ES-I3 (cell line): ENCODE measurements around the gene RPS21.

ENCODE experiments used
- H3K36me3 ChIP-seq: 2 replicates; pipeline ENCODE4 v1.6.1; 2013; ENCODE audit warnings: mild to moderate bottlenecking, low read length, control low read depth, moderate library complexity; ENCODE audit not compliant: insufficient read depth
- H3K4me1 ChIP-seq: 2 replicates; pipeline ENCODE4 v1.6.1; 2013; ENCODE audit warnings: mild to moderate bottlenecking, control low read depth, low read length; ENCODE audit not compliant: insufficient read depth
- H3K9ac ChIP-seq: 2 replicates; pipeline ENCODE4 v1.6.1; 2013; ENCODE audit warnings: low read depth, mild to moderate bottlenecking, low read length, moderate library complexity
- H3K9me3 ChIP-seq: 2 replicates; pipeline ENCODE4 v1.6.1; 2013; ENCODE audit warnings: mild to moderate bottlenecking, low read length, moderate library complexity; ENCODE audit not compliant: control insufficient read depth, insufficient read depth

RPS21 gene

GRCh38 chr20:62386383-62387218 lies at the start of gene RPS21:
RPS21 (plus strand) TSS chr20:62387103; CDS start chr20:62387339, 236 bp downstream.
- Histone ChIP-seq H3K9me3 (no peaks in the 10 kb centered on the region), H3K4me1 (no peaks in the 10 kb centered on the region), H3K9ac (peak within 1 kb of the TSS; percentile 95), H3K36me3 (peaks cover 14% of the 10 kb centered on the region)

GRCh38 chr20:62337558-62338293 lies 49.2 kb upstream of the RPS21 start:
- H3K4me1 ChIP-seq = no peaks in the 10 kb centered on the region
- H3K9me3 ChIP-seq = no peaks in the 10 kb centered on the region
- H3K36me3 ChIP-seq = peaks cover 40% of the 10 kb centered on the region
- H3K9ac ChIP-seq = no peak overlapping the region

DNA sequence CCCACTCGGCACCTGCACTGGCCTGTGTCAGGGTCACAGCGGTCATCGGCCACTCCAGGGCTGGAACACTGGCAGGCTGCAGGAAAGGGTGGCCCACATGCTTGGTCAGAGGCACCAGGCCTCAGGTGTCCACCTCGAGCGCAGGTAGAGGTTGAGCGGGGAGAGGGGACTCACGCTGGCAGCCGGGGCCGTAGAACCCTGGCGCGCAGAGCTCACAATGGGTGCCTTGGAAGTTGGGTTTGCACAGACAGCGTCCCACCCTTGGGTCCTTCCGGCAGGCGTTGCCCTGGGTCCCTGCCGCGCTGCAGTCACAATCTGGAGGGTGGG lies 48.6 kb upstream of the RPS21 start:
- no peaks in the 10 kb centered on the region for H3K4me1 ChIP-seq
- peaks cover 37% of the 10 kb centered on the region for H3K36me3 ChIP-seq
- no peak overlapping the region for H3K9ac ChIP-seq
- H3K9me3 ChIP-seq = no peaks in the 10 kb centered on the region

- no peaks in the 10 kb centered on the region for H3K9me3 ChIP-seq
- H3K36me3 ChIP-seq = peaks cover 42% of the 10 kb centered on the region
- no peak overlapping the region for H3K9ac ChIP-seq
- H3K4me1 ChIP-seq = no peaks in the 10 kb centered on the region
Observed at GRCh38 chr20:62339647-62340062, 47.2 kb upstream of the RPS21 start.

DNA sequence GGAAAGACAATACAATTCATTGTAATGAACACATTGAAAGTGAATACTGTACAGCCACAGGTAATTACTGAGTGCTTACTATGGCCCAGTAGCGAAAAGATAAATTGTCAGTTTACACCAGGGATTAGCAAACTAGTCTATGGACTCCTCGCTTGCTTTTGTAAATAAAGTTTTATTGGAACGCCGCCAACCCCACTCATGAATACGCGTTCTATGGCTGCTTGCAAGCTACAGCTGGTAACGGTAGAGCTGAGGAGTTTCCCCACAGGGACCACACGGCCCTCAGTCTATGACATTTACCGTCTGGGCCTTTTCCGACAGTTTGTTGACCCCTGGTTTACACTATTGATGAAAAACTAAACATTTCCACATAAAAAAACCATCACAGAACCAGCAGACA lies 44.0 kb upstream of the RPS21 start:
- Histone ChIP-seq H3K36me3 (peaks cover 53% of the 10 kb centered on the region), H3K9ac (no peak overlapping the region), H3K9me3 (no peaks in the 10 kb centered on the region), H3K4me1 (no peaks in the 10 kb centered on the region)

DNA sequence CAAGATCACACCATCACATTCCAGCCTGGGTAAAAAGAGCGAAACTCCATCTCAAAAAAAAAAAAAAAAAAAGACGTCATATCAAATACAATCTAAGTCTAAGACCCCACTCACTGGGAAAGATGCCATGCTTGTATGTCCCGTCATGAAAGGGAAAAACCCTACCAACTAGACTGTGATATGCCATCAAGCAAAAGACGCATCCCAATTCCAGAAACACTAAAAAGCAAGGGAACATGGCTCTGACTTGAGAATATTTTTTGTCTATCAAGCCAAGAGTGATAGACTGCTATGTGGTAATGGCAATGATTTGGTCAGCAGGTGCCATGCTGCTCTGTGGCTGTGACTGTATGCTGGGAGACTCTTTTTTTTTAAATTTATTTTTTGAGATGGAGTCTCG lies 42.8 kb upstream of the RPS21 start:
- H3K9ac ChIP-seq = no peak overlapping the region
- peaks cover 53% of the 10 kb centered on the region for H3K36me3 ChIP-seq
- 0 out of 2 replicates have a peak, but pooled peaks cover under 1% of the 10 kb centered on the region for H3K9me3 ChIP-seq
- H3K4me1 ChIP-seq = no peaks in the 10 kb centered on the region

DNA sequence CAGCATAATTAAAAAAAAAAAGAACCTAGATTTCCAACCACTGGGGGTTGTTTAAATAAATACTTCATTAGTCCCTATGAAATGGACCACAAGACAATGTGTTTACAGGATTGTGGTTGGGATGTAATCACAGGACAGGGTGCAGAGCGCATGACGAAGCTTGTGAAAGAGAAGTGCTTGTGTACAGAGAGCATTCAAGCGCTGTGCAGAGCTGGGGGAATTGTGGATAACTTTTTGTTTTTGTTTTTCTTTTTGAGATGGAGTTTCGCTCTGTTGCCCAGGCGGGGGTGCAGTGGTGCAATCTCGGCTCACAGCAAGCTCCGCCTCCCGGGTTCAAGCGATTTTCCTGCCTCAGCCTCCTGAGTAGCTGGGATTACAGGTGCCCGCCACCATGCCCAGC lies 42.1 kb upstream of the RPS21 start:
- Histone ChIP-seq H3K9ac (no peak overlapping the region), H3K4me1 (no peaks in the 10 kb centered on the region), H3K9me3 (peaks cover 4% of the 10 kb centered on the region; the same call in 1 of the 2 replicates), H3K36me3 (peaks cover 52% of the 10 kb centered on the region)

DNA sequence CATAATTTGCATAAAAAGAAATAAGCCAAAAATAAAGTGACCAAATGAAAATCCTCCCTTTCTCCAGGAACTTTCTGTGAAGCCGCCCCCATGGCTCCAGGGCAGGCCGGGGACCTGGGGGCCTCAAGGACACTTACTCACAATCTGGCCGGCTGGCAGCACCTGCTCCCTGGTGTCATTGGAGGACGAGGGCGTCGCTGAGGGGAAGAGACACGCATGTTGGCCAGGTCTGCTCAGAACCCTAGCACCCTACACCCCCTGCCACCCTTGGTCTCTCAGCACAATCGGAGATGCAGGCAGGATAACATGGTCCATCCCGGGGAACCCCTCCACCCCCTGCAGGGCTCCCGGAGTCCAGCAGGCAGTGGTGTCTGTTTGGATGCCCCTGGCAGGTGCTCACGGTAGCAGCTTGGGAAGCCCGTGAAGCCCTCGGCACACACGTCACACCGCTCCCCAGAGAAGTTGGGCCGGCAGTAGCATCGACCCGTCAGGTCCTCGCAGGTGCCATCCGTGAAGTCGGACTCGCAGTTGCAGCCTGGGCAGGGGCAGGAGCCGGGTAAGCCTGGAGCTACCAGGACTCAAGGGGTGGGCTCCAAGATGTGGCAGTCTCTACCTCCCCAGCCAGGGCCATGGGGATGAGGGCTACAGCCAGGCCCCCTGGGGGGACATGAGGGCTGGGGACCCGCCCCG lies 41.1 kb upstream of the RPS21 start:
- no peaks in the 10 kb centered on the region for H3K4me1 ChIP-seq
- peaks cover 4% of the 10 kb centered on the region; the same call in 1 of the 2 replicates for H3K9me3 ChIP-seq
- peaks cover 60% of the 10 kb centered on the region for H3K36me3 ChIP-seq
- no peak overlapping the region for H3K9ac ChIP-seq

DNA sequence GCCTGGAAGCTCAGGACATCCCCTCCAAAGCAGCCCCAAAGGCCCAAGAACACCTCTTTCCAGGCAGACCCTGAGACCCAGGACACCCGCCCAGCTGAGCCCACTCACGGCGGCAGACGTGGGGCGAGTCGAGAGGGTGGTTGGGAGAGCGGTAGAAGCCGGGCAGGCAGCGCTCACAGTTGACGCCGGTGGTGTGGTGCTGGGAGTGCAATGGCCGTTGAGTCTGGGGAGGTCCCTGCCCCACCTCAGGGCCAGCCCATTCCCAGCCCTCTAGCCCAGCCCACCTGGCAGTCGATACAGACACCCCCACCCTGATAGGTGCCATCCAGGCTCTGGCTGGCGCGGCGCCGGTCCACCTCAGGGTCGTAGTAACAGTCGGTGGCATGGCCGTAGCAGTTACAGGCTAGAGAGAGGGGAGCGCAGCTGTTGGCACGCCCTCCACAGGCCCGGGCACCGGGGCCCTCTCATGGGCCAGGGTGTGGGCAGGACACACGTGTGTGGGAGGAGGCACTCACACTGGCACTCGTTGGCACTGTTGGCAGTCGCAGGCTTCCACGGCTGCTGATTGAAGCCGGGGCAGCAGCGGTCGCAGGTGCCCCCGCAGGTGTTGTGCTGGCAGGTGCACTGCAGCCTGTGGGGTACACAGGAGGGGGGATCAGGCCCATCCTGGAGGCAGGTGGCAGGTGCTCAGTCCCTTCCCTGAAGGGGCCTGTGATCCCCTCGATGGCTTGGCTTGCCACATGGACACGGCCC lies 40.3 kb upstream of the RPS21 start:
- peaks cover 61% of the 10 kb centered on the region for H3K36me3 ChIP-seq

DNA sequence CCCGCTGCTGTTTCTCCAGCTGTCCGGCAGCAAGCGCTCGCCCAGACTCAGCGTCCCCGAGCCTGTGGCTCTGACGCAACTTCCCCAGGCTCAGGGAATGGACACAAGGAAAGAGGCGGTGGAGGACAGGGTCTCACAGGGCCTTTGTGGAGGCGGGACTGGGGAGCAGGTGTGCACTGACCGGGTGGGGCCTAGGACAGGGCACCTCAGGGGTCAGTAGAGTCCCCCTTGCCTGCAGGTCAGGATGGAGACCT lies 39.8 kb upstream of the RPS21 start:
- peaks cover 66% of the 10 kb centered on the region for H3K36me3 ChIP-seq

More for the DNA sequence above, 40.3 kb upstream of the RPS21 start:
- Histone ChIP-seq H3K9me3 (peaks cover 4% of the 10 kb centered on the region; the same call in 1 of the 2 replicates), H3K9ac (no peak overlapping the region), H3K4me1 (no peaks in the 10 kb centered on the region)

GRCh38 chr20:62347445-62347844 lies 39.5 kb upstream of the RPS21 start:
- H3K9ac ChIP-seq = no peak overlapping the region
- H3K9me3 ChIP-seq = peaks cover 4% of the 10 kb centered on the region; the same call in 1 of the 2 replicates
- peaks cover 66% of the 10 kb centered on the region for H3K36me3 ChIP-seq
- no peaks in the 10 kb centered on the region for H3K4me1 ChIP-seq

More for the DNA sequence above, 39.8 kb upstream of the RPS21 start:
- Histone ChIP-seq H3K9me3 (peaks cover 4% of the 10 kb centered on the region; the same call in 1 of the 2 replicates), H3K4me1 (no peaks in the 10 kb centered on the region), H3K9ac (no peak overlapping the region)

DNA sequence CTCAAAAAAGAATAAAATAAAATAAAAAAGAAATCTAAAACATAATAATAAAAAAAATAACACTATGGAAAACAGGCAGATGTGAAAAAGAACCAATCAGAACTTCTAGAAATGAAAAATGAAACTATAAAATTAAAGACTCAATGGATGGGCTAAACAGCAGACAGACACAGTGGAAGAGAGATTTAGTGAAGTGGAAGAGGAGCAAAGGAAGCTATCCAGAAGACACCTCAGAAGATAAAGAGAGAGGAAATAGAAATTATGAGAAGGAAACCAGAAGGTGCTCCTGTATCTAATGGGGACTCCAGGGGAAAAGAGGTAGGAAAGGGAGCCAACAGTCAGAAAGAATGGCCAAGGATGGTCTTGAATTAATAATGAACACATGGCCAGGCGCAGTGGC lies 38.3 kb upstream of the RPS21 start:
- Histone ChIP-seq H3K9ac (no peak overlapping the region), H3K9me3 (peaks cover 4% of the 10 kb centered on the region; the same call in 1 of the 2 replicates), H3K4me1 (no peaks in the 10 kb centered on the region), H3K36me3 (peaks cover 66% of the 10 kb centered on the region)

DNA sequence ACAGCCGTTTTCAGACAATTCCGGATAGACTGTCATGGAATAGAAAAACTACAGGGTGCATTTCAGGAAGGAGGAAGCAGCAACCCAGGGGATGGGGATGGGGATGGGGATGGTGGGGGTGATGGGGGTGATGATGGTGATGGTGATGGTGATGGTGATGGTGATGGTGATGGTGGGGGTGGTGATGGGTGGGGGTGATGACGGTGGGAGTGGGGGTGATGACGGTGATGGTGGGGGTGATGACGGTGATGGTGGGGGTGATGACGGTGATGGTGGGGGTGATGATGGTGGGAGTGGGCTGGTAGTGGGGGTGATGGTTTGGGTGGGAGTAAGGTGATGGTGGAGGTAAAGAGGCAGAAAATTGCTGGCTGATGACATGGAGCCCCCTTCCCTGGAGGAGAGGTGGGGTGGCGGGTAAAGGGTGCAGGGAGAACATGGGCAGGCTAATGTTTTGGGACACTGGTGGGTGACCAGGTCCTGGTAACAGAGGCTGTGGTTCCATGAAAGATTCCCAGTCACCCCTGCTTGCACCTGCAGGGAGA lies 37.3 kb upstream of the RPS21 start:
- Histone ChIP-seq H3K36me3 (peaks cover 59% of the 10 kb centered on the region), H3K4me1 (peaks cover 4% of the 10 kb centered on the region), H3K9me3 (peaks cover 4% of the 10 kb centered on the region; the same call in 1 of the 2 replicates), H3K9ac (no peak overlapping the region)
